Activated CD8-positive, alpha-beta T cell treated with anti-CD3 and anti-CD28 coated beads, Interleukin-2, amount 10 ng/mL, durations not matched to agents 7 days and 5 days (primary cell): ENCODE results near the gene RALGAPB. TPM values are rescaled to one million over a fixed set of nuclear protein-coding genes. Genes with fewer than 3 reads are reported as not detected.
"Not testable (repeated sequence)": the region's sequence is repeated elsewhere in the genome, so short reads cannot be mapped to it uniquely, and the experiment has no call there.

Experiments used
- ATAC-seq: fragments of 150-1000 bp; cut with Tn5 transposase; one replicate; pipeline ENCODE4 v1.10.0; 2021; ENCODE audit warnings: moderate library complexity
- CTCF ChIA-PET: fragments of 350-600 bp; sonication (Branson Sonifier 250); formaldehyde crosslinking; loops from one replicate; lab custom pipeline; 2021; ENCODE audit warnings: antibody characterized with exemption; lab: Charles Lee
- POLR2A ChIA-PET: fragments of 350-600 bp; sonication (Branson Sonifier 250); formaldehyde crosslinking; loops from one replicate; lab custom pipeline; 2021; ENCODE audit warnings: antibody characterized with exemption; lab: Charles Lee
- DNase-seq: peaks from one replicate; pipeline ENCODE4 v3.0.0-alpha.2; 2020
- H3K27ac Mint-ChIP-seq: one replicate; pipeline ENCODE4 v1.8.0; 2021; ENCODE audit warnings: mild to moderate bottlenecking, mixed read lengths
- H3K27me3 Mint-ChIP-seq: one replicate; pipeline ENCODE4 v1.8.0; 2021; ENCODE audit warnings: low read depth, mixed read lengths
- H3K36me3 Mint-ChIP-seq: one replicate; pipeline ENCODE4 v1.8.0; 2021; ENCODE audit warnings: low read depth, mixed read lengths
- H3K4me1 Mint-ChIP-seq: one replicate; pipeline ENCODE4 v1.8.0; 2021; ENCODE audit warnings: low read depth, mixed read lengths
- H3K4me3 Mint-ChIP-seq: one replicate; pipeline ENCODE4 v1.8.0; 2021; ENCODE audit warnings: mild to moderate bottlenecking, mixed read lengths
- H3K9me3 Mint-ChIP-seq: one replicate; pipeline ENCODE4 v1.8.0; 2022; ENCODE audit warnings: mixed read lengths; ENCODE audit not compliant: insufficient read depth
- total RNA-seq, 2 experiments: library from RNA; stranded (reverse); gene quantifications; one replicate each; pipeline ENCODE4 v1.2.3, GENCODE V29; 2021

RALGAPB gene
- total RNA-seq, 2 experiments from 2014 or later, result 29.5 to 29.6 TPM

GRCh38 chr20:38498909-38499308 lies 26.3 kb downstream of the RALGAPB start:
- Mint-ChIP-seq H3K9me3 (no peaks in the 10 kb centered on the region), H3K27me3 (no peaks in the 10 kb centered on the region), H3K4me3 (no peak overlapping the region), H3K36me3 (peaks cover 55% of the 10 kb centered on the region), H3K27ac (no peak overlapping the region), H3K4me1 (no peaks in the 10 kb centered on the region)
- POLR2A ChIA-PET, result no interaction called here
- DNase-seq (no peak), ATAC-seq (no peak)
- CTCF ChIA-PET, result no interaction called here

GRCh38 chr20:38499366-38499765 lies 26.7 kb downstream of the RALGAPB start:
- H3K9me3 Mint-ChIP-seq, result no peaks in the 10 kb centered on the region
- no peak for ATAC-seq
- no peak overlapping the region for H3K4me3 Mint-ChIP-seq
- no peak overlapping the region for H3K27ac Mint-ChIP-seq
- ChIA-PET POLR2A (no interaction called here), CTCF (no interaction called here)
- H3K36me3 Mint-ChIP-seq, result peaks cover 58% of the 10 kb centered on the region
- no peak for DNase-seq
- H3K4me1 Mint-ChIP-seq, result no peaks in the 10 kb centered on the region
- H3K27me3 Mint-ChIP-seq, result no peaks in the 10 kb centered on the region

- ChIA-PET CTCF (no interaction called here), POLR2A (no interaction called here)
- Mint-ChIP-seq H3K4me1 (no peaks in the 10 kb centered on the region), H3K27ac (no peak overlapping the region), H3K9me3 (no peaks in the 10 kb centered on the region), H3K36me3 (peaks cover 50% of the 10 kb centered on the region), H3K4me3 (no peak overlapping the region), H3K27me3 (no peaks in the 10 kb centered on the region)
- DNase-seq (no peak), ATAC-seq (no peak)
Observed at GRCh38 chr20:38501858-38502436, 29.3 kb downstream of the RALGAPB start.

GRCh38 chr20:38504368-38505090 lies 31.9 kb downstream of the RALGAPB start:
- Mint-ChIP-seq H3K27ac (no peak overlapping the region), H3K36me3 (peaks cover 46% of the 10 kb centered on the region), H3K9me3 (no peaks in the 10 kb centered on the region), H3K27me3 (no peaks in the 10 kb centered on the region), H3K4me1 (no peaks in the 10 kb centered on the region), H3K4me3 (no peak overlapping the region)
- ChIA-PET CTCF (no interaction called here), POLR2A (interaction anchor here (0.6 to 1.4 kb wide), 2 partner anchors 32 to 72 kb away, joined by 3 to 6 read pairs; partner anchors contain the start of gene RALGAPB)
- ATAC-seq (no peak), DNase-seq (no peak)

GRCh38 chr20:38505091-38505455 lies 32.4 kb downstream of the RALGAPB start:
- Mint-ChIP-seq H3K4me1 (no peaks in the 10 kb centered on the region), H3K9me3 (no peaks in the 10 kb centered on the region), H3K27ac (no peak overlapping the region), H3K4me3 (no peak overlapping the region), H3K27me3 (no peaks in the 10 kb centered on the region), H3K36me3 (peaks cover 49% of the 10 kb centered on the region)
- CTCF ChIA-PET, result no interaction called here
- DNase-seq (no peak), ATAC-seq (no peak)
- POLR2A ChIA-PET, result no interaction called here

- H3K27me3 Mint-ChIP-seq, H3K4me1 Mint-ChIP-seq, H3K27ac Mint-ChIP-seq, CTCF ChIA-PET, POLR2A ChIA-PET, H3K9me3 Mint-ChIP-seq, DNase-seq, ATAC-seq, H3K4me3 Mint-ChIP-seq: not testable (repeated sequence)
- peaks cover 32% of the 10 kb centered on the region for H3K36me3 Mint-ChIP-seq
Observed at GRCh38 chr20:38511726-38512125, 39.1 kb downstream of the RALGAPB start.

GRCh38 chr20:38514185-38514584 lies 41.5 kb downstream of the RALGAPB start:
- DNase-seq, result no peak
- no peak for ATAC-seq
- Mint-ChIP-seq H3K27ac (no peak overlapping the region), H3K4me3 (no peak overlapping the region), H3K27me3 (no peaks in the 10 kb centered on the region), H3K9me3 (no peaks in the 10 kb centered on the region), H3K4me1 (no peaks in the 10 kb centered on the region), H3K36me3 (peaks cover 40% of the 10 kb centered on the region)
- POLR2A ChIA-PET, result no interaction called here
- CTCF ChIA-PET, result no interaction called here

- Mint-ChIP-seq H3K36me3 (peaks cover 36% of the 10 kb centered on the region), H3K27ac (no peak overlapping the region), H3K4me3 (no peak overlapping the region), H3K27me3 (no peaks in the 10 kb centered on the region), H3K9me3 (no peaks in the 10 kb centered on the region), H3K4me1 (no peaks in the 10 kb centered on the region)
- DNase-seq (no peak), ATAC-seq (no peak)
- ChIA-PET CTCF (no interaction called here), POLR2A (no interaction called here)
Observed at GRCh38 chr20:38514947-38515346, 42.3 kb downstream of the RALGAPB start.

GRCh38 chr20:38515631-38516030 lies 43.0 kb downstream of the RALGAPB start:
- H3K9me3 Mint-ChIP-seq, result no peaks in the 10 kb centered on the region
- ATAC-seq (no peak), DNase-seq (no peak)
- CTCF ChIA-PET, result interaction anchor here (0.7 kb wide), 1 partner anchor 43 kb away, joined by 3 read pairs; the partner anchor contains the start of gene RALGAPB
- POLR2A ChIA-PET, result no interaction called here
- H3K27ac Mint-ChIP-seq, result no peak overlapping the region
- H3K4me3 Mint-ChIP-seq, result no peak overlapping the region
- no peaks in the 10 kb centered on the region for H3K27me3 Mint-ChIP-seq
- H3K36me3 Mint-ChIP-seq, result peaks cover 32% of the 10 kb centered on the region
- H3K4me1 Mint-ChIP-seq, result no peaks in the 10 kb centered on the region

GRCh38 chr20:38519426-38519825 lies 46.8 kb downstream of the RALGAPB start:
- Mint-ChIP-seq H3K4me3 (no peak overlapping the region), H3K4me1 (no peaks in the 10 kb centered on the region), H3K36me3 (peaks cover 40% of the 10 kb centered on the region), H3K9me3 (no peaks in the 10 kb centered on the region), H3K27me3 (no peaks in the 10 kb centered on the region), H3K27ac (no peak overlapping the region)
- ATAC-seq (no peak), DNase-seq (no peak)
- POLR2A ChIA-PET, result no interaction called here
- CTCF ChIA-PET, result interaction anchor here (1.3 to 1.4 kb wide), 2 partner anchors 73 to 85 kb away, joined by 4 read pairs; no protein-coding TSS in a partner anchor

- Mint-ChIP-seq H3K4me1 (no peaks in the 10 kb centered on the region), H3K9me3 (no peaks in the 10 kb centered on the region), H3K27me3 (no peaks in the 10 kb centered on the region), H3K36me3 (peaks cover 38% of the 10 kb centered on the region), H3K4me3 (no peak overlapping the region), H3K27ac (no peak overlapping the region)
- POLR2A ChIA-PET, result no interaction called here
- DNase-seq, result no peak
- CTCF ChIA-PET, result interaction anchor here (1.3 to 1.4 kb wide), 2 partner anchors 74 to 86 kb away, joined by 4 read pairs; no protein-coding TSS in a partner anchor
- no peak for ATAC-seq
Observed at GRCh38 chr20:38520261-38520660, 47.6 kb downstream of the RALGAPB start.

- H3K4me1 Mint-ChIP-seq, result no peaks in the 10 kb centered on the region
- ChIA-PET POLR2A (no interaction called here), CTCF (no interaction called here)
- ATAC-seq (no peak), DNase-seq (no peak)
- no peaks in the 10 kb centered on the region for H3K27me3 Mint-ChIP-seq
- no peaks in the 10 kb centered on the region for H3K9me3 Mint-ChIP-seq
- peaks cover 33% of the 10 kb centered on the region for H3K36me3 Mint-ChIP-seq
- H3K4me3 Mint-ChIP-seq, result no peak overlapping the region
- H3K27ac Mint-ChIP-seq, result no peak overlapping the region
Observed at GRCh38 chr20:38523697-38524096, 51.1 kb downstream of the RALGAPB start.
